GM10266 (cell line): Measurements from ENCODE around the gene ITPRID1.

Source experiments
- DNase-seq: peaks from one replicate; pipeline ENCODE4 v3.0.0; 2012; ENCODE audit errors: extremely low spot score
- CTCF ChIP-seq: IDR thresholded peaks from 2 replicates; pipeline ENCODE4 v1.5.1; 2012; ENCODE audit warnings: mild to moderate bottlenecking, low read depth; ENCODE audit not compliant: control insufficient read depth, insufficient read depth; ENCODE audit errors: missing control alignments

ITPRID1 gene

GRCh38 chr7:31648288-31648687 is 134.4 kb downstream of the ITPRID1 start:
- no peak for DNase-seq
- no peak for TF ChIP-seq CTCF

GRCh38 chr7:31648880-31649279 is 135.0 kb downstream of the ITPRID1 start:
- TF ChIP-seq CTCF: no peak
- DNase-seq: no peak

GRCh38 chr7:31651234-31652062 is 137.6 kb downstream of the ITPRID1 start:
- no peak for DNase-seq
- no peak for TF ChIP-seq CTCF

- no peak for TF ChIP-seq CTCF
- no peak for DNase-seq
Measured at GRCh38 chr7:31652063-31652326, 138.1 kb downstream of the ITPRID1 start.

- no peak for TF ChIP-seq CTCF
- DNase-seq: no peak
Measured at GRCh38 chr7:31663072-31663471, 149.2 kb downstream of the ITPRID1 start.

- no peak for TF ChIP-seq CTCF
- no peak for DNase-seq
Measured at GRCh38 chr7:31664890-31665289, 151.0 kb downstream of the ITPRID1 start.

- no peak for DNase-seq
- no peak for TF ChIP-seq CTCF
Measured at GRCh38 chr7:31665546-31665945, 151.7 kb downstream of the ITPRID1 start.
